Parathyroid adenoma (tissue), 2 donors: Measurements from ENCODE around the gene TUBB8B.
"Not testable (repeated sequence)": the region's sequence is repeated elsewhere in the genome, so short reads cannot be mapped to it uniquely, and the experiment has no call there.

Source experiments
- H2AFZ ChIP-seq: fragments of 300-600 bp; sonication (generic); one replicate; pipeline ENCODE4 v1.7.0; 2017; ENCODE audit warnings: antibody characterized with exemption, mild to moderate bottlenecking
- H3K27ac ChIP-seq: fragments of 300-600 bp; sonication (generic); one replicate; pipeline ENCODE4 v1.7.0; 2017
- H3K27me3 ChIP-seq: fragments of 300-600 bp; sonication (generic); one replicate; pipeline ENCODE4 v1.7.0; 2017; ENCODE audit warnings: low read length; ENCODE audit not compliant: control insufficient read depth, insufficient read depth
- H3K36me3 ChIP-seq: fragments of 300-600 bp; sonication (generic); one replicate; pipeline ENCODE4 v1.7.0; 2017; ENCODE audit warnings: low read length; ENCODE audit not compliant: control insufficient read depth, insufficient read depth
- H3K4me1 ChIP-seq: fragments of 300-600 bp; sonication (generic); one replicate; pipeline ENCODE4 v1.7.0; 2017; ENCODE audit warnings: control low read depth
- H3K4me2 ChIP-seq: fragments of 300-600 bp; sonication (generic); one replicate; pipeline ENCODE4 v1.7.0; 2017; ENCODE audit warnings: low read length
- H3K4me3 ChIP-seq: fragments of 300-600 bp; sonication (generic); one replicate; pipeline ENCODE4 v1.7.0; 2017; ENCODE audit warnings: low read depth, low read length
- H3K79me2 ChIP-seq: fragments of 300-600 bp; sonication (generic); one replicate; pipeline ENCODE4 v1.7.0; 2017; ENCODE audit warnings: control low read depth
- H3K9ac ChIP-seq: fragments of 300-600 bp; sonication (generic); one replicate; pipeline ENCODE4 v1.7.0; 2017; ENCODE audit warnings: mild to moderate bottlenecking
- H3K9me3 ChIP-seq: fragments of 300-600 bp; sonication (generic); one replicate; pipeline ENCODE4 v1.7.0; 2017; ENCODE audit warnings: low read length; ENCODE audit not compliant: control insufficient read depth
- donor health status: primary hyperparathyroidism.

Gene TUBB8B

DNA sequence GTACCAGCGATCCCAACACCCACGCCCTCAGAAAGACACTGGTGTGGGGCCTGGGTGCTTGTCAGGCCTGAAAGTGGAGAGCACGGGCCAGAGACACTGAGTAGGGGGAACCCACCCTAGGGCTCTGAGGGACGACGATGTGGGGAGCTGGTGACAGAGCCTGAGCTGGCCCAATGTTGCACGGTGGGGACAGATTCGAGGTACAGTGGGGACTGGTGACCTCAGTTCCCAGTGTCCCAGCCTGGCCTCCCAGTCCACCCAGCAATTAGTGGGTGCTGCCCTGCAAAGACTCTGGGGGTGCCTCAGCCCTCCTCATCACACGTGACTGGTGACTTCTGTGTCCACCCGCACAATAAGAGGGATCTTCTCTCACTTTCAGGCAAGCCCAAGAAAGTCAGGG is 36.6 kb downstream of the TUBB8B start:
- not testable (repeated sequence) for H3K4me3 ChIP-seq, H3K36me3 ChIP-seq, H3K4me2 ChIP-seq, H2AFZ ChIP-seq, H3K4me1 ChIP-seq, H3K27me3 ChIP-seq, H3K9ac ChIP-seq, H3K79me2 ChIP-seq, H3K9me3 ChIP-seq, H3K27ac ChIP-seq

DNA sequence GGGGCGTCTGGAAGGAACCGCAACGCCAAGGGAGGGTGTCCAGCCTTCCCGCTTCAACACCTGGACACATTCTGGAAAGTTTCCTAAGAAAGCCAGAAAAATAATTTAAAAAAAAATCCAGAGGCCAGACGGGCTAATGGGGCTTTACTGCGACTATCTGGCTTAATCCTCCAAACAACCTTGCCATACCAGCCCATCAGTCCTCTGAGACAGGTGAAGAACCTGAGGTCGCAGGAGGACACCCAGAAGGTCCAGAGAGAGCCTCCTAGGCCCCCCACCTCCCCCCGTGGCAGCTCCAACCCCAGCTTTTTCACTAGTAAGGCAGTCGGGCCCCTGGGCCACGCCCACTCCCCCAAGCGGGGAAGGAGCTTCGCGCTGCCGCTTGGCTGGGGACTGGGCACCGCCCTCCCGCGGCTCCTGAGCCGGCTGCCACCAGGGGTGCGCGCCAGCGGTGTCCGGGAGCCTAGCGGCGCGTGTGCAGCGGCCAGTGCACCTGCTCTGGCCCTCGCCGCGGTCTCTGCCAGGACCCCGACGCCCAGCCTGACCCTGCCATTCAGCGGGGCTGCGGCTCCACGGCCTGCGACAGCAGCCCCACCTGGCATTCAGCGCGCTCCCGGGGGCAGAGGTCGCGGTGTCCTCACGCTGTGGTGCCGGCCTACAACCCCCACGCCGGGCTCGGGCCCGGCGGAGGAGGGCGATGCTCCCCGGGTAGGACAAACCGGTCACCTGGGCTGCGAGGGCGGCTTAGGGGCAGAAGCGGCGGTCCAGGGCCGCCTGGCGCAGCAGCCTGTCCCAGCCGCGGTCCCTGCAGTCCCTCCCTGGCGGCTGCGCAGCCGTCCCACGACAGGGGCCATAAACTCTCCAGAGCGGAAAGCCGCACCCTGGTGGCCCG is 37.8 kb downstream of the TUBB8B start:
- H3K9ac ChIP-seq = not testable (repeated sequence)

DNA sequence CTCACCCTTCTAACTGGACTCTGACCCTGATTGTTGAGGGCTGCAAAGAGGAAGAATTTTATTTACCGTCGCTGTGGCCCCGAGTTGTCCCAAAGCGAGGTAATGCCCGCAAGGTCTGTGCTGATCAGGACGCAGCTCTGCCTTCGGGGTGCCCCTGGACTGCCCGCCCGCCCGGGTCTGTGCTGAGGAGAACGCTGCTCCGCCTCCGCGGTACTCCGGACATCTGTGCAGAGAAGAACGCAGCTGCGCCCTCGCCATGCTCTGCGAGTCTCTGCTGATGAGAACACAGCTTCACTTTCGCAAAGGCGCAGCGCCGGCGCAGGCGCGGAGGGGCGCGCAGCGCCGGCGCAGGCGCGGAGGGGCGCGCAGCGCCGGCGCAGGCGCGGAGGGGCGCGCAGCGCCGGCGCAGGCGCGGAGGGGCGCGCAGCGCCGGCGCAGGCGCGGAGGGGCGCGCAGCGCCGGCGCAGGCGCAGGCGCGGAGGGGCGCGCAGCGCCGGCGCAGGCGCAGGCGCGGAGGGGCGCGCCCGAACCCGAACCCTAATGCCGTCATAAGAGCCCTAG is 38.7 kb downstream of the TUBB8B start:
- H3K27me3 ChIP-seq, H3K4me3 ChIP-seq, H3K79me2 ChIP-seq, H3K9ac ChIP-seq, H3K4me2 ChIP-seq, H3K27ac ChIP-seq, H3K9me3 ChIP-seq, H3K36me3 ChIP-seq, H2AFZ ChIP-seq, H3K4me1 ChIP-seq: not testable (repeated sequence)

More for the DNA sequence above, 37.8 kb downstream of the TUBB8B start:
- H3K27me3 ChIP-seq, H3K27ac ChIP-seq, H3K36me3 ChIP-seq, H3K4me1 ChIP-seq, H3K4me3 ChIP-seq, H3K79me2 ChIP-seq, H3K9me3 ChIP-seq, H3K4me2 ChIP-seq, H2AFZ ChIP-seq: not testable (repeated sequence)

DNA sequence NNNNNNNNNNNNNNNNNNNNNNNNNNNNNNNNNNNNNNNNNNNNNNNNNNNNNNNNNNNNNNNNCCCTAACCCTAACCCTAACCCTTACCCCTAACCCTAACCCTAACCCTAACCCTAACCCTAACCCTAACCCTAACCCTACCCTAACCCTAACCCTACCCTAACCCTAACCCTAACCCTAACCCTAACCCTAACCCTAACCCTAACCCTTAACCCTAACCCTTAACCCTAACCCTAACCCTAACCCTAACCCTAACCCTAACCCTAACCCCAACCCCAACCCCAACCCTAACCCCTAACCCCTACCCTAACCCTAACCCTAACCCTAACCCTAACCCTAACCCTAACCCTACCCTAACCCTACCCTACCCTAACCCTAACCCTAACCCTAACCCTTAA is 39.5 kb downstream of the TUBB8B start:
- not testable (repeated sequence) for H3K4me2 ChIP-seq, H3K36me3 ChIP-seq, H3K4me3 ChIP-seq, H2AFZ ChIP-seq, H3K27me3 ChIP-seq, H3K27ac ChIP-seq, H3K79me2 ChIP-seq, H3K4me1 ChIP-seq, H3K9me3 ChIP-seq, H3K9ac ChIP-seq
